Panc1 (cell line): ENCODE measurements around the gene SLC2A11. TPM values are rescaled to one million over a fixed set of nuclear protein-coding genes. Genes with fewer than 3 reads are reported as not detected.

ENCODE experiments used
- ATAC-seq: fragments of 200-7000 bp; cut with Tn5 transposase; 2 replicates; pipeline ENCODE4 v1.9.1; 2020; ENCODE audit warnings: mild to moderate bottlenecking, moderate library complexity
- BruUV-seq: library from RNA; stranded (reverse); fragments of 400-500 nt; replicated peaks from 2 replicates; lab custom pipeline; 2021; lab: Mats Ljungman, UMichigan
- CTCF ChIA-PET: fragments of 300-600 bp; sonication (Branson Sonifier 250); formaldehyde crosslinking; loops from one replicate; lab custom pipeline; 2022; ENCODE audit warnings: antibody characterized with exemption; lab: Charles Lee
- POLR2A ChIA-PET: fragments of 300-600 bp; sonication (Branson Sonifier 250); formaldehyde crosslinking; loops from one replicate; lab custom pipeline; 2022; ENCODE audit warnings: antibody characterized with exemption; lab: Charles Lee
- DNase-seq: peaks from one replicate; pipeline ENCODE4 v3.0.0-alpha.2; 2010; ENCODE audit warnings: low read depth, low spot score
- H3K27ac ChIP-seq: 2 replicates; pipeline ENCODE4 v1.5.1; 2011; ENCODE audit warnings: mild to moderate bottlenecking, low read length, inconsistent platforms
- H3K27me3 ChIP-seq: fragments of 200-500 bp; sonication (Bioruptor generic); 2 replicates; pipeline ENCODE4 v1.6.0; 2014; ENCODE audit warnings: low read length, inconsistent platforms; ENCODE audit not compliant: control insufficient read depth, insufficient read depth
- H3K36me3 ChIP-seq: fragments of 200-500 bp; sonication (Bioruptor generic); 2 replicates; pipeline ENCODE4 v1.5.1; 2014; ENCODE audit warnings: inconsistent platforms, mild to moderate bottlenecking, low read length, moderate library complexity; ENCODE audit not compliant: control insufficient read depth, insufficient read depth
- H3K4me1 ChIP-seq: 2 replicates; pipeline ENCODE4 v1.5.1; 2011; ENCODE audit warnings: inconsistent platforms, mild to moderate bottlenecking, low read length, moderate library complexity; ENCODE audit not compliant: control insufficient read depth, insufficient read depth
- H3K4me3 ChIP-seq, 2 experiments: 2 replicates each; pipeline ENCODE4 v1.5.1; 2011 to 2012; ENCODE audit warnings: low read depth in 2 of 2, low read length in 2 of 2, mild to moderate bottlenecking in 2 of 2, inconsistent platforms in 1 of 2, moderate library complexity in 1 of 2
- H3K9me3 ChIP-seq: fragments of 200-500 bp; sonication (Bioruptor generic); 2 replicates; pipeline ENCODE4 v1.5.1; 2014; ENCODE audit warnings: low read depth, mild to moderate bottlenecking, inconsistent platforms, low read length, moderate library complexity; ENCODE audit not compliant: control insufficient read depth, insufficient read depth
- POLR2AphosphoS5 ChIP-seq: IDR thresholded peaks from 2 replicates; pipeline ENCODE4 v1.6.1; 2012; ENCODE audit warnings: mild to moderate bottlenecking, low read depth, low read length, moderate library complexity
- SIN3A ChIP-seq: IDR thresholded peaks from 2 replicates; pipeline ENCODE4 v1.6.1; 2012; ENCODE audit warnings: low read depth, mild to moderate bottlenecking, low read length, moderate library complexity, borderline replicate concordance; ENCODE audit not compliant: insufficient read depth
- TCF7L2 ChIP-seq: IDR thresholded peaks from 2 replicates; pipeline ENCODE4 v1.6.1; 2011; ENCODE audit warnings: mild to moderate bottlenecking, low read depth, low read length, inconsistent platforms
- in situ Hi-C: cut with HindIII; loops from 2 replicates; pipeline ENCODE4 v1.10.0; 2016; ENCODE audit warnings: low sequenced_read_pairs, low pct_unique_long_range_greater_than_20kb
- intact Hi-C: fragments of 100-400 bp; cut with micrococcal nuclease; formaldehyde crosslinking; loops from one replicate; pipeline ENCODE4 v1.10.0; 2022; ENCODE audit not compliant: unreplicated experiment
- total RNA-seq: library from RNA; stranded (reverse); gene quantifications from one replicate; pipeline ENCODE4 v1.2.1, GENCODE V29; 2021; ENCODE audit not compliant: unreplicated experiment
- TF ChIP-seq, protein P1 (sequence below): fragments of 450-650 bp; IDR thresholded peaks from 2 replicates; pipeline ENCODE4 v1.5.1; 2017; ENCODE audit warnings: mild to moderate bottlenecking
- TF ChIP-seq, protein P2 (sequence below), 2 experiments: IDR thresholded peaks; 2 replicates each; pipeline ENCODE4 v1.6.1; 2011 to 2012; ENCODE audit warnings: low read depth in 2 of 2, control low read depth in 1 of 2, low read length in 1 of 2, mild to moderate bottlenecking in 1 of 2, moderate library complexity in 1 of 2; ENCODE audit not compliant: insufficient read depth in 1 of 2

SLC2A11 gene
- total RNA-seq, 1 experiment from 2014 or later, result 33.8 TPM

DNA sequence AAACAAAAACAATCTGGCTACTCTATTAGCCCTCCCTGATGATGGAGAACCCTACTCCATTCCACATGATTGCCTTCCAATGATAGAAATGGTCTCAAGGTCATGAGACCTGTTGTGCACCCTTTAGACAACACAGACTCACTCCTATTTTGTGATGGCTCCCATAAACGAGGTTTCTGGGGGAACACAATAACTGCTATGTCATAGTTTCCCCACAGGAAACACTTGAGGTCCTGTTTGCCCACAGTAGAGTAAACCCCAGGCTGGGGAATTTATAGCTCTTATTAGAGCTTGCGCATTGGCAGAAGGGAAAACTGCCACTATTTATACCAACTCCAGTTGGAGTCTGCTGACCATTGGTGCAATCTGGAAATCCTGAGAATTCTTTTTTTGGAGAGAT lies 65.2 kb downstream of the SLC2A11 start:
- intact Hi-C loops (no loop called here), in situ Hi-C loops (no loop called here)
- no TSS peak for BruUV-seq
- DNase-seq (no peak), ATAC-seq (no peak)
- TF ChIP-seq TCF7L2, result no peak
- no peaks in the 10 kb centered on the region for H3K36me3 ChIP-seq
- peaks cover 8% of the 10 kb centered on the region for H3K4me1 ChIP-seq
- H3K9me3 ChIP-seq, result no peaks in the 10 kb centered on the region; the same call in 1 of the 2 replicates
- no peaks in the 10 kb centered on the region for H3K27me3 ChIP-seq
- H3K27ac ChIP-seq, result no peak overlapping the region
- H3K4me3 ChIP-seq, result no peak overlapping the region
- ChIA-PET POLR2A (no interaction called here), CTCF (no interaction called here)

DNA sequence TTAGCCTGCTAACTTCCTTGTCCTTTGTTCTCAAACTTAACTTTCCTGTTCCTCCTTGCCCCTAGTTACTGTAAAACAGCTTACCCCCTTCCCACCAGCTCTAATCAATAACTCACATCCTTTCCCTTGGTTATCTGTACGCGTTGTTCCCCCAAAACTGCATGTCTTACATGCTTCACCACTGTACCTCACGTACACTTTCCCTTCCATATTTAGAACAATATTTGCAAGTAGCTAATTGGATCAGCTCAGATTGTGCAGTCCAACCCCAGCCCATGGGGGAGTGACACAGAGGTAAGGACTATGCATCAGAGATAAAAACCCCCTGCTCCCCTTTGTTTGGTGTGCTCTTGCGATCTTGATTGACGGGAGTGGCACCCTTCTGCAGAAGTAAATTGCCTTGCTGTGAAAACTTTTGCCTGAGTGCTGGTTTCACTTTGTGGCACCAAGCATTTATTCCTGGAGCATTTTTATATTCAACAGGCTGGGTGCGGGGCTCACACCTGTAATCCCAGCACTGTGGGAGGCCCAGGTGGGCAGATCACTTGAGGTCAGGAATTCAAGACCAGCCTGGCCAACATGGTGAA lies 67.4 kb downstream of the SLC2A11 start:
- no peaks in the 10 kb centered on the region; the same call in 1 of the 2 replicates for H3K9me3 ChIP-seq
- intact Hi-C loops (no loop called here), in situ Hi-C loops (no loop called here)
- H3K27me3 ChIP-seq, result no peaks in the 10 kb centered on the region
- no TSS peak for BruUV-seq
- no peak for ATAC-seq
- H3K4me1 ChIP-seq, result peaks cover 8% of the 10 kb centered on the region
- no peak overlapping the region for H3K27ac ChIP-seq
- TF ChIP-seq, protein P1, sequence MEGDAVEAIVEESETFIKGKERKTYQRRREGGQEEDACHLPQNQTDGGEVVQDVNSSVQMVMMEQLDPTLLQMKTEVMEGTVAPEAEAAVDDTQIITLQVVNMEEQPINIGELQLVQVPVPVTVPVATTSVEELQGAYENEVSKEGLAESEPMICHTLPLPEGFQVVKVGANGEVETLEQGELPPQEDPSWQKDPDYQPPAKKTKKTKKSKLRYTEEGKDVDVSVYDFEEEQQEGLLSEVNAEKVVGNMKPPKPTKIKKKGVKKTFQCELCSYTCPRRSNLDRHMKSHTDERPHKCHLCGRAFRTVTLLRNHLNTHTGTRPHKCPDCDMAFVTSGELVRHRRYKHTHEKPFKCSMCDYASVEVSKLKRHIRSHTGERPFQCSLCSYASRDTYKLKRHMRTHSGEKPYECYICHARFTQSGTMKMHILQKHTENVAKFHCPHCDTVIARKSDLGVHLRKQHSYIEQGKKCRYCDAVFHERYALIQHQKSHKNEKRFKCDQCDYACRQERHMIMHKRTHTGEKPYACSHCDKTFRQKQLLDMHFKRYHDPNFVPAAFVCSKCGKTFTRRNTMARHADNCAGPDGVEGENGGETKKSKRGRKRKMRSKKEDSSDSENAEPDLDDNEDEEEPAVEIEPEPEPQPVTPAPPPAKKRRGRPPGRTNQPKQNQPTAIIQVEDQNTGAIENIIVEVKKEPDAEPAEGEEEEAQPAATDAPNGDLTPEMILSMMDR, result no peak
- TF ChIP-seq SIN3A (no peak), POLR2AphosphoS5 (no peak), TCF7L2 (no peak)
- TF ChIP-seq, protein P2, sequence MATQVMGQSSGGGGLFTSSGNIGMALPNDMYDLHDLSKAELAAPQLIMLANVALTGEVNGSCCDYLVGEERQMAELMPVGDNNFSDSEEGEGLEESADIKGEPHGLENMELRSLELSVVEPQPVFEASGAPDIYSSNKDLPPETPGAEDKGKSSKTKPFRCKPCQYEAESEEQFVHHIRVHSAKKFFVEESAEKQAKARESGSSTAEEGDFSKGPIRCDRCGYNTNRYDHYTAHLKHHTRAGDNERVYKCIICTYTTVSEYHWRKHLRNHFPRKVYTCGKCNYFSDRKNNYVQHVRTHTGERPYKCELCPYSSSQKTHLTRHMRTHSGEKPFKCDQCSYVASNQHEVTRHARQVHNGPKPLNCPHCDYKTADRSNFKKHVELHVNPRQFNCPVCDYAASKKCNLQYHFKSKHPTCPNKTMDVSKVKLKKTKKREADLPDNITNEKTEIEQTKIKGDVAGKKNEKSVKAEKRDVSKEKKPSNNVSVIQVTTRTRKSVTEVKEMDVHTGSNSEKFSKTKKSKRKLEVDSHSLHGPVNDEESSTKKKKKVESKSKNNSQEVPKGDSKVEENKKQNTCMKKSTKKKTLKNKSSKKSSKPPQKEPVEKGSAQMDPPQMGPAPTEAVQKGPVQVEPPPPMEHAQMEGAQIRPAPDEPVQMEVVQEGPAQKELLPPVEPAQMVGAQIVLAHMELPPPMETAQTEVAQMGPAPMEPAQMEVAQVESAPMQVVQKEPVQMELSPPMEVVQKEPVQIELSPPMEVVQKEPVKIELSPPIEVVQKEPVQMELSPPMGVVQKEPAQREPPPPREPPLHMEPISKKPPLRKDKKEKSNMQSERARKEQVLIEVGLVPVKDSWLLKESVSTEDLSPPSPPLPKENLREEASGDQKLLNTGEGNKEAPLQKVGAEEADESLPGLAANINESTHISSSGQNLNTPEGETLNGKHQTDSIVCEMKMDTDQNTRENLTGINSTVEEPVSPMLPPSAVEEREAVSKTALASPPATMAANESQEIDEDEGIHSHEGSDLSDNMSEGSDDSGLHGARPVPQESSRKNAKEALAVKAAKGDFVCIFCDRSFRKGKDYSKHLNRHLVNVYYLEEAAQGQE (IDR thresholded peaks at IDR 0.05; ENCODE audit: insufficient read depth in 1 of 2, low read depth in 2 of 2, low read length in 1 of 2), result no peak
- CTCF ChIA-PET, result no interaction called here
- POLR2A ChIA-PET, result no interaction called here
- no peaks in the 10 kb centered on the region for H3K36me3 ChIP-seq
- no peak overlapping the region for H3K4me3 ChIP-seq
- no peak for DNase-seq

DNA sequence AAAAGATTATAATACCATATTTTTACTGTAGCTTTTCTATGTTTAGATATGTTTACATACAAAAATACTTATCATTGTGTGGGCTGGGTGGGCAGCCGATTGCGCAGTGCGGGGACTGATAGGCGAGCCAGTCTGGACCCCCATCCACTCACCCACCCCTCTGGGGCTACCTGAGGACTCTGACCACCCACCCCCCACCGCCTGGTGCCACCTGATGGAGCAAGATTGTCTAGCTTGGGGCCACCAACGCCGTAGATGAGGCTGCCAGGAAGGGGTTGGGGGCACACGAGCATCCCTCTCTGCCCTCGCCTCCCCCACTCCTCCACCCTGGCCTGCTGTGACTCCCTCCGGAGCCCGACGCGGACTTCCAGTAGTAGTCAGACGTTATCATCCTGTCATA lies 68.9 kb downstream of the SLC2A11 start:
- DNase-seq, result no peak
- in situ Hi-C loops, result no loop called here
- CTCF ChIA-PET, result no interaction called here
- no TSS peak for BruUV-seq
- Histone ChIP-seq H3K27ac (no peak overlapping the region), H3K4me3 (no peak overlapping the region), H3K27me3 (no peaks in the 10 kb centered on the region), H3K4me1 (peaks cover 8% of the 10 kb centered on the region), H3K9me3 (no peaks in the 10 kb centered on the region; the same call in 1 of the 2 replicates), H3K36me3 (no peaks in the 10 kb centered on the region)
- no peak for ATAC-seq
- intact Hi-C loops, result no loop called here
- TF ChIP-seq, protein P2 (IDR thresholded peaks at IDR 0.05; ENCODE audit: insufficient read depth in 1 of 2, low read depth in 2 of 2, low read length in 1 of 2), result no peak
- no peak for TF ChIP-seq POLR2AphosphoS5
- TF ChIP-seq, protein P1, result no peak
- TF ChIP-seq TCF7L2, result no peak
- TF ChIP-seq SIN3A, result no peak
- POLR2A ChIA-PET, result no interaction called here
